Tibial nerve (tissue), 4 donors: Measurements from ENCODE around the gene PLA2G2D. TPM values are rescaled to one million over a fixed set of nuclear protein-coding genes. Genes with fewer than 3 reads are reported as not detected.

Source experiments
- DNase-seq, 2 donors: peaks; one replicate each; pipeline ENCODE4 v3.0.0-alpha.2; 2019; ENCODE audit warnings: low spot score in 2 of 2
- H3K27ac ChIP-seq, 4 donors: fragments of 200-600 bp; sonication (generic) in 3 of 4; one replicate each; pipeline ENCODE4 v1.5.1; 2017 to 2019; ENCODE audit warnings: mild to moderate bottlenecking in 1 of 4
- H3K27me3 ChIP-seq, 2 donors: fragments of 200-600 bp; sonication (generic) in 1 of 2; one replicate each; pipeline versions ENCODE4 v1.5.1 to v1.6.0; 2017 to 2019
- H3K36me3 ChIP-seq, 3 donors: fragments of 200-600 bp; sonication (generic); one replicate each; pipeline ENCODE4 v1.5.1; 2018 to 2019
- H3K4me1 ChIP-seq, 4 donors: fragments of 200-600 bp; sonication (generic) in 3 of 4; one replicate each; pipeline ENCODE4 v1.5.1; 2017 to 2019
- H3K4me3 ChIP-seq, 4 donors: fragments of 200-600 bp; sonication (generic) in 3 of 4; one replicate each; pipeline ENCODE4 v1.5.1; 2017 to 2019; ENCODE audit warnings: mild to moderate bottlenecking in 1 of 4, moderate library complexity in 1 of 4
- H3K9me3 ChIP-seq, 4 donors: fragments of 200-600 bp; sonication (generic) in 3 of 4; one replicate each; pipeline ENCODE4 v1.5.1; 2017 to 2019
- EP300 ChIP-seq, 2 donors: sonication (generic); formaldehyde crosslinking; IDR thresholded peaks; one replicate each; pipeline ENCODE4 v1.6.1; 2017; ENCODE audit warnings: antibody characterized with exemption in 2 of 2, mild to moderate bottlenecking in 1 of 2
- POLR2A ChIP-seq, 2 donors: fragments of 450-650 bp; IDR thresholded peaks; one replicate each; pipeline ENCODE4 v1.6.1; 2017; ENCODE audit warnings: antibody characterized with exemption in 2 of 2, mild to moderate bottlenecking in 2 of 2, moderate library complexity in 2 of 2
- WGBS, 2 donors: methylation state at CpG; one replicate each; pipeline ENCODE4 v1.1.5; 2018; 5-methylcytosine and 5-hydroxymethylcytosine counted together
- total RNA-seq, 4 donors: library from RNA; depleted of rRNA; stranded (reverse); fragments of >200 nt; gene quantifications; one replicate each; pipeline ENCODE4 v1.1.0, GENCODE V29; 2016
- TF ChIP-seq, protein P1 (sequence below), 5 experiments: fragments of 200-600 bp in 3 of 5; fragments of 450-650 bp in 2 of 5; sonication (generic) in 3 of 5; IDR thresholded peaks; one replicate each; pipeline ENCODE4 v1.5.1; 2016 to 2019; ENCODE audit warnings: antibody characterized with exemption in 5 of 5, mild to moderate bottlenecking in 3 of 5, moderate library complexity in 2 of 5

Gene PLA2G2D
- total RNA-seq, 4 donors from 2014 or later: not detected

DNA sequence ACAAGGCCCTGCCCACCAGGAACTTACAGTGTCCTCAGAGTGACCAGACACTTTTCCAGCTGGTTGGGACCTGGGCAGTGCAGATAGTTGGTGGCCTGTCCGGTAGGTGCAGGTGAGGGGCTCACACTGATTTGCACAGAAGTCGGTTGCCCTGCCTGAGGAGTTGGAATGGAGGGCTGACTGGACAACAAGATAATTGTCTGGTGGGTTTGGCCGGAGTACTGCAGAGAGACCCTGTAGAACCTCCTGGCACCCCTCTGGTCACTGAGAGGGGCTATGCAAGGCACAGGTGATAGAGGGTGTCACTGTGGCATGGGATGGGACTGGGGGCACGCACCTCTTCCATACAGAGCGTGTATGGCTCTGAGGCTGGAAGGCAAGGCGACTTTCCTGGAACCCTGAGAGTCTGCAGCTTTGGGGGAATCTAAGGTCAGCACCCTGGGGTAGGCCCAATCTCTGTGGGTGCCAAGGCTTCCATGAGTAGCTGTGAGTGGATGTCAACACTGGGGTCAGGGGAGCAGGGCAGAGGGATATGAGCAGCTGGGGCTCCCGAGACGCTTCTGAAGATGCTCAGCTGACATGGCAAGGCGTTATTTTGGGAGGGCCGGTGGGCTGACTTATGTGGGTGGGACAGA lies 7.6 kb upstream of the PLA2G2D start:
- Histone ChIP-seq H3K4me3 (no peak overlapping the region), H3K27ac (no peak overlapping the region), H3K4me1 (no peaks in the 10 kb centered on the region), H3K36me3 (no peaks in the 10 kb centered on the region), H3K9me3 (peaks cover 0 to 19% (median 0%) of the 10 kb centered on the region in 4 donors), H3K27me3 (no peaks in the 10 kb centered on the region)
- WGBS, 2 donors: 87 to 89% methylated on average over 10 of the region's 10 CpGs
- DNase-seq: no peak
- TF ChIP-seq POLR2A (IDR thresholded peaks at IDR 0.05) (no peak), EP300 (IDR thresholded peaks at IDR 0.05) (no peak)
- TF ChIP-seq, protein P1, sequence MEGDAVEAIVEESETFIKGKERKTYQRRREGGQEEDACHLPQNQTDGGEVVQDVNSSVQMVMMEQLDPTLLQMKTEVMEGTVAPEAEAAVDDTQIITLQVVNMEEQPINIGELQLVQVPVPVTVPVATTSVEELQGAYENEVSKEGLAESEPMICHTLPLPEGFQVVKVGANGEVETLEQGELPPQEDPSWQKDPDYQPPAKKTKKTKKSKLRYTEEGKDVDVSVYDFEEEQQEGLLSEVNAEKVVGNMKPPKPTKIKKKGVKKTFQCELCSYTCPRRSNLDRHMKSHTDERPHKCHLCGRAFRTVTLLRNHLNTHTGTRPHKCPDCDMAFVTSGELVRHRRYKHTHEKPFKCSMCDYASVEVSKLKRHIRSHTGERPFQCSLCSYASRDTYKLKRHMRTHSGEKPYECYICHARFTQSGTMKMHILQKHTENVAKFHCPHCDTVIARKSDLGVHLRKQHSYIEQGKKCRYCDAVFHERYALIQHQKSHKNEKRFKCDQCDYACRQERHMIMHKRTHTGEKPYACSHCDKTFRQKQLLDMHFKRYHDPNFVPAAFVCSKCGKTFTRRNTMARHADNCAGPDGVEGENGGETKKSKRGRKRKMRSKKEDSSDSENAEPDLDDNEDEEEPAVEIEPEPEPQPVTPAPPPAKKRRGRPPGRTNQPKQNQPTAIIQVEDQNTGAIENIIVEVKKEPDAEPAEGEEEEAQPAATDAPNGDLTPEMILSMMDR (IDR thresholded peaks at IDR 0.05): no peak

DNA sequence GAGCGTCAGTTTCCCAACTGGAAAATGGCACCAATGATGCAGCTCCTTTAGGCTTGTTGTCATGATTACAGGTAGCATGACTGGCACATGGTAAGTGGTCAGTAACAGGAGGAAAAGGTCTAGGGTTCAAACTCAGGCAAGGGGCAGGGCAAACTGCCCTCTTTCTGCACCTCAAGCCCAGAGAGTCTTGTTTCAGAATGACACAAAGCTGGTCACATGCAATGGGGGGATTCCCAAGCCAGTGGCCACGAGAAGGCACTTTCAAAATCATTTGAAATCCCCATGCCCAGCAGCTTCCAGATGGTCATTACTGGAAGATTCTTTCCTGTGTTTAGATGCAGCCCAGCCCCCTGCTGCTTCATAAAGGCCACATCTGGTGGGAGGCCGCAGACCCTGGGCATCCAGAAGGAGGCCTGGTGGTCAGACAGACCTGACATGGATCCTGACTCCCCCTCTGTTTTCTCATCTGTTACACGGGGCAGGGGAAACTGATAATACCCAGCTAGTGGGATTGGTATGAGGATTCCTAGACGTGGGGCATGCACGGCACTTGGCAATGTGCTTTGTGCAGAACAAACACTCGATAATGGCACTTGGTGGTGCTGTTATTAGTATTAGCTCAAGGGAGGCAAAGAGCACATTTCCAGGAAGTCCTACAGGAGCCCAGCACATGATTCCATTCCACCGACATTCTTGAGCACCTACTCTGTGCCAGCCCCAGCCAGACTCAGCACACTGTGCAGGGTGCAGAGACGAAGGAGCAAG lies 6.9 kb upstream of the PLA2G2D start:
- WGBS, 2 donors: 68% methylated on average over 8 to 9 of the region's 9 CpGs
- H3K27me3 ChIP-seq: no peaks in the 10 kb centered on the region
- H3K36me3 ChIP-seq: no peaks in the 10 kb centered on the region
- no peak overlapping the region for H3K4me3 ChIP-seq
- no peak for DNase-seq
- H3K4me1 ChIP-seq: no peaks in the 10 kb centered on the region
- no peak overlapping the region for H3K27ac ChIP-seq
- peaks cover 0 to 19% (median 0%) of the 10 kb centered on the region in 4 donors for H3K9me3 ChIP-seq
- TF ChIP-seq, protein P1 (IDR thresholded peaks at IDR 0.05): no peak
- TF ChIP-seq EP300 (IDR thresholded peaks at IDR 0.05) (no peak), POLR2A (IDR thresholded peaks at IDR 0.05) (no peak)

DNA sequence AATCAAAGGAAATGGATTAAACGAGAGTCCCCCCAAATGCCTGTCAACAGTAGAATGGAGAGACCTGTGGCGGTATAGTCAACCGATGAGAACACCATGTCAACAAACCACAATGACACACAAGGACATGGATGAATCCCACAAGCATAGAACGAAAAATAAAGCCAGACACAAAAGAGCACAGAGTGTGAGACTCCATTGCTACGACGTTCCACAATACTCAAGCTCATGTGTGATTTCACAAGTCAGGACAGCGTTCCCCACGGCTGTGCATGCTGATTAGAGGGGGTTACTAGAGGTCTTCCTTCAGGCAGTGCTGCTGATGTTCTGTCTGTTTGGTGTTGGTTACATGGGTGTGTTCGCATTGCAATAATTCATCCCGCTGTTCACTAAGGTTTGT lies 5.8 kb upstream of the PLA2G2D start:
- Histone ChIP-seq H3K27me3 (no peaks in the 10 kb centered on the region), H3K4me3 (no peak overlapping the region), H3K9me3 (peaks cover 0 to 16% (median 0%) of the 10 kb centered on the region in 4 donors), H3K27ac (no peak overlapping the region), H3K36me3 (no peaks in the 10 kb centered on the region), H3K4me1 (no peaks in the 10 kb centered on the region)
- TF ChIP-seq, protein P1 (IDR thresholded peaks at IDR 0.05): no peak
- TF ChIP-seq EP300 (IDR thresholded peaks at IDR 0.05): no peak
- no peak for TF ChIP-seq POLR2A (IDR thresholded peaks at IDR 0.05)
- no peak for DNase-seq
- 72 to 77% methylated on average over 10 of the region's 10 CpGs for WGBS, 2 donors

DNA sequence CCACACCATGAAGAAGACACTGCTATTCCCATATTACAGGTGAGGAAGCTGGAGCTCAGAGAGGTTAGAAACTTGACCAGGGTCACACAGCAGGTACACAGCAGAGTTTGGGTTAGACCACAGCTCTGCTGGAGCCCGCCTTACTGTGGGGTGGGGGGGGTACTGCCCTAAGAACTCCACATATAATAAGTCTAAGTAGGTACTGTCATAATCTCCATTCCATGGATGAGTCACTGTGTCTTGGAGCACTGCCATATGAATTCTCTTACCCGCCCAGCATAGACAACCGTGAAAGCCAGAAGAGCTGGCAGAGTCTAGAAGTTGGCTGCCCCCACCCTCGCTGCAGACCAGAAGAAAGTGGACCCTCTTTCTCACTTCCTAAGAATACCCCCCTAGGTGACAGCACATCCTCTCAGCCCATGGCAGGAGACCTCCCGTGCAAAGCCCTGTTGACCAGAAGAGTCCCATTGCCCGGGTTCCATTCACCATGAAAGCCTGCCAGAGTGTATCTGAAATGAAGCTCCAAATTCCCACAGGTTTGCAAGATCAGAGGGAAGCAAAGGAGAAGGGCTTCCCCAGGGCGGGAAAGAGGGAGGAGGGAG lies 5.2 kb upstream of the PLA2G2D start:
- 67 to 76% methylated on average over 7 of the region's 7 CpGs for WGBS, 2 donors
- H3K36me3 ChIP-seq: no peaks in the 10 kb centered on the region
- no peaks in the 10 kb centered on the region for H3K4me1 ChIP-seq
- DNase-seq: peak in 1 of 2 donors; percentile 35
- H3K27me3 ChIP-seq: no peaks in the 10 kb centered on the region
- no peak overlapping the region for H3K27ac ChIP-seq
- H3K4me3 ChIP-seq: no peak overlapping the region
- TF ChIP-seq POLR2A (IDR thresholded peaks at IDR 0.05): no peak
- no peak for TF ChIP-seq EP300 (IDR thresholded peaks at IDR 0.05)
- peaks cover 0 to 10% (median 0%) of the 10 kb centered on the region in 4 donors for H3K9me3 ChIP-seq

DNA sequence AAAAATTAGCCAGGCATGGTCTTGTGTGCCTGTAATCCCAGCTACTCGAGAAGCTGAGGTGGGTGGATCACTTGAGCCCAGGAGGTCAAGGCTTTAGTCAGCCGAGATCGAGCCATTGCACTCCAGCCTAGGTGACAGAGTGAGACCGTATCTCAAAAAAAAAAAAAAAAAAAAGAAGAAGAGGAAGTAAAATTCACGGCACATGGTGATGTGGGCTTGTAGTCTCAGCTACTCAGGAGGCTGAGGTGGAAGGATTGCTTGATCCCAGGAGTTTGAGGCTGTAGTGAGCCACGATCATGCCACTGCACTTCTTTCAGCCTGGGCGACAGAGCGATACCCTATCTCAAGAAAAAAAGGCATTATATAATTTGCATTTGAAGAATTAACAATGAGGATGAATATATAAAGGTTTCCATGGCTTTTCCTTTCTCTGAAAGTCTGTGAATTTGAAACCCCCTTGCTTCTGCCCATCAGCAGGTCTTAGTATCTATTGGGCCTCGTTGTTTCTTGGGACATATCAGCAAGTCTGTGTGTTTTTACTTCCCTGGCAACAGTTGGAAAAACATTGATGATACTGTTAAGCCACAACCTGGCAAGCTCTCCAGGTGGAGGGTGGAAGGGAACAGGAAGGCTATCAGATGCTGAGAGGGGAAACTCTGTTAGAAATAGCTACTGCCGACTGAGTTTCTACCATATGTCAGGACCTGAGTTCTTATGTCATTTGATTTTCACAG lies 4.6 kb upstream of the PLA2G2D start:
- no peak for DNase-seq
- WGBS, 2 donors: 64 to 71% methylated on average over 10 of the region's 10 CpGs
- H3K9me3 ChIP-seq: peaks cover 0 to 4% (median 0%) of the 10 kb centered on the region in 4 donors
- TF ChIP-seq, protein P1 (IDR thresholded peaks at IDR 0.05): no peak
- TF ChIP-seq POLR2A (IDR thresholded peaks at IDR 0.05) (no peak), EP300 (IDR thresholded peaks at IDR 0.05) (no peak)
- no peaks in the 10 kb centered on the region for H3K27me3 ChIP-seq
- H3K4me1 ChIP-seq: no peaks in the 10 kb centered on the region
- no peak overlapping the region for H3K27ac ChIP-seq
- H3K36me3 ChIP-seq: no peaks in the 10 kb centered on the region
- H3K4me3 ChIP-seq: no peak overlapping the region
